GM12864 (cell line): ENCODE data around the gene CELF2.

Experiments used
- DNase-seq: peaks from one replicate; pipeline ENCODE4 v3.0.0-alpha.2; 2011; ENCODE audit warnings: low read depth
- H3K4me3 ChIP-seq: 2 replicates; pipeline ENCODE4 v1.5.1; 2011; ENCODE audit warnings: mild to moderate bottlenecking, low read depth, low read length, control low read depth
- TF ChIP-seq, protein P1 (sequence below): IDR thresholded peaks from 2 replicates; pipeline ENCODE4 v1.5.1; 2011; ENCODE audit warnings: low read depth, mild to moderate bottlenecking, moderate library complexity, low read length, control low read depth, inconsistent platforms; ENCODE audit errors: missing control alignments

Gene CELF2

DNA sequence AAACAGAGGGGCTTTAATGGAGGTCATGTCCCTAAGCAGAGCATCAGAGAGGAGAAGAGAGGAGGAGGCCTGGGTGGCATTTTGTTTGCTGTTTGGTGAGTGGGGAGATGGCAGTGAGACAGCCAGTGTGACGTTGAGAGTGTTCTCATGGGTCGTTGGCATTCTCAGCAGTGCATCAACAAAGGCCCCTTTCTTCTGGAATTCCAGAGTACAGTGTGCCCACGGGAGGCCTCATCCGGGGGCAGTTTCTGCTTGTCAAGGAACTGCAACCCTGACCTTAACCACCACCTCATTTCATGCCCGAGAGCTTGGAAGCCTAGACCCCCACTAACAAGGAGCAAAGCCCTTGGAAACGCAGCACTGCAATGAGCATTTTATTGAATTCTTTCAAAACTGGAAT is 92.9 kb downstream of the CELF2 start:
- TF ChIP-seq, protein P1, sequence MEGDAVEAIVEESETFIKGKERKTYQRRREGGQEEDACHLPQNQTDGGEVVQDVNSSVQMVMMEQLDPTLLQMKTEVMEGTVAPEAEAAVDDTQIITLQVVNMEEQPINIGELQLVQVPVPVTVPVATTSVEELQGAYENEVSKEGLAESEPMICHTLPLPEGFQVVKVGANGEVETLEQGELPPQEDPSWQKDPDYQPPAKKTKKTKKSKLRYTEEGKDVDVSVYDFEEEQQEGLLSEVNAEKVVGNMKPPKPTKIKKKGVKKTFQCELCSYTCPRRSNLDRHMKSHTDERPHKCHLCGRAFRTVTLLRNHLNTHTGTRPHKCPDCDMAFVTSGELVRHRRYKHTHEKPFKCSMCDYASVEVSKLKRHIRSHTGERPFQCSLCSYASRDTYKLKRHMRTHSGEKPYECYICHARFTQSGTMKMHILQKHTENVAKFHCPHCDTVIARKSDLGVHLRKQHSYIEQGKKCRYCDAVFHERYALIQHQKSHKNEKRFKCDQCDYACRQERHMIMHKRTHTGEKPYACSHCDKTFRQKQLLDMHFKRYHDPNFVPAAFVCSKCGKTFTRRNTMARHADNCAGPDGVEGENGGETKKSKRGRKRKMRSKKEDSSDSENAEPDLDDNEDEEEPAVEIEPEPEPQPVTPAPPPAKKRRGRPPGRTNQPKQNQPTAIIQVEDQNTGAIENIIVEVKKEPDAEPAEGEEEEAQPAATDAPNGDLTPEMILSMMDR, result no peak
- no peak for DNase-seq
- no peak overlapping the region for H3K4me3 ChIP-seq

DNA sequence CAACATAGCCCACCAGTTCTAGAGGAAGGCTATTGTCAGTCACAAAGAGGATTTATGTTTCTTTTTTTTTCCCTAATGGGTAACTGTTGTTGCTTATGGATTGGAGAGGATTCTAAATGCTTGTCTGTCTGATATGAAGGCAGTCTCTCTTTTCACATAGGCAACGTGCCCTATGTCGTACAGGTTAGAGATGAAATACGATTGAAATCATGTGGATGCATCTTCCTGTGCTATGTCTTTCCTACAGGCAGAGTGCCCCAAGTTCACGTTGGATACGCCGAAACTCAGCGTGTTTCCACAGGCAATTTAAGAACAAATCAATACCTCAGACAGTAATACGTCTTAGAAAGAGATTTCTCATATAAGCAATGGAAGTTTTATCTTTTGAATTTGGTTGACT is 93.8 kb downstream of the CELF2 start:
- H3K4me3 ChIP-seq, result no peak overlapping the region
- DNase-seq, result no peak
- TF ChIP-seq, protein P1, result no peak

DNA sequence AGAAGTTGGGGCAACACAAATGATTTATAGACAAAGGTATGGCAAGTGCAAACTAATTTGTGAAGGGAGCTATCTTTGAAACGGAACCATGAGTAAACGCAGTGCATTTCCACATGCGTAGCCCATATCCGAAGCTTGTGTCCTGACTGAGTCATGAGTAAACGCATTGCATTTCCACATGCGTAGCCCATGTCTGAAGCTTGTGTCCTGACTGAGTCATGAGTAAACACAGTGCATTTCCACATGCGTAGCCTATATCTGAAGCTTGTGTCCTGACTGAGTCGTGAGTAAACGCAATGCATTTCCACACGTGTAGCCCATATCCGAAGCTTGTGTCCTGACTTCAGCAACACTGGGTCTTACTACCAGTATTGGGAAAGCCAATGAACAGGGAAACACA is 95.0 kb downstream of the CELF2 start:
- TF ChIP-seq, protein P1, result no peak
- H3K4me3 ChIP-seq, result no peak overlapping the region
- no peak for DNase-seq

DNA sequence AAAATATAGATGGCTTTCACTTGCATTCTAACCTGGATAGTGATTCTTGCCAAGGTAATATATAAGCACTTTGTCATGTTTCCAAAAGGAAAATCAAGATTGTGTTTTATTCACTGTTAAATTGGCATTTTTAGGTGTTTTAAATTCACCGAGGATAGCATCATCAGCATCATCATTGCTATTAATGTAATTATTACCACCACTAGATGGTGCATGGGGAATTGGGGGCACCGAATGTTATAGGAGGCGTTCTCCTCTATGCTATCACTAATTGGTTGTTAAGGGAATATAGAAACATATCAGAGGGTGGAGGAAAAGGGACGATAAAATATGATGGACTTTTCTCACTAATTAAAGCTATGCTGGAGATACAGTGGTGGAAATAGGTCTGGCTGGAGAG is 95.5 kb downstream of the CELF2 start:
- TF ChIP-seq, protein P1, result peak; percentile 41
- DNase-seq, result no peak
- H3K4me3 ChIP-seq, result no peak overlapping the region

DNA sequence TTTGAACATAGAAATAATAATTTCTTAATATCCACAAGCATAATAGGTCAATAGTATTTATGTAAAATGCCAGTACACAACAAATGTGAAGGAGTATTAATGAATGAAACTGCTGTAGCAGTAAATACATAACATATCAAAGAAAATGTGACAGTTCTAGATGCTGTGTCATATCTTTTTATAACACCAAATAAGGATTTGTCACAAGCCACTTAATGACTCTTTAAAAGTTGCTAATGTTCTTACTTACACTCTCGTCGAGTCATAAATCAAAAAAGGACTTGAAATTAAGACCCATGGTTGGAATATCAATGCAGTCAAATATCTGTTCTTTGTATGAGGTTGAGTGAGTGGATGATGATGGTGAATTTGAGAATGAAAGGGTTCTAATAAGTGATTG is 96.6 kb downstream of the CELF2 start:
- H3K4me3 ChIP-seq, result no peak overlapping the region
- TF ChIP-seq, protein P1, result no peak
- DNase-seq, result no peak

DNA sequence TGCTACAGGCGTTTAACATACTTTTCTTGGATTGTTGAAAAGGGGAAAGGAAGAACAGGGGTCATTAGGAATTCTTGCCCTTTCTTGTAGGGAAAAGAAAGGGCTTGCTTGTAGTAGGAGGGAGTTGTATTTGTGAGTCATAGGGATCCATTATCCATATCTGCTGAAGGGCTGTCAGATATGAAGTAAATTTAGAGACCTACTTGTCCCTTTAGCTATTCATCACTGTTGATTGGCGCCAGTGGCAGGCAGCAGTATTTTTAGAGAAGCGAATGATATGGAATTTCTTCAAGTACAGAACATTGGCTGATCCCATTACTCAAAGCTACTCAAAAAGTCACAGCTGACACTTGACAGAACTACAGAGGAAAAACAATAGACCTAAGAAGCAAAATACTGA is 97.7 kb downstream of the CELF2 start:
- TF ChIP-seq, protein P1, result no peak
- H3K4me3 ChIP-seq, result no peak overlapping the region
- DNase-seq, result no peak

DNA sequence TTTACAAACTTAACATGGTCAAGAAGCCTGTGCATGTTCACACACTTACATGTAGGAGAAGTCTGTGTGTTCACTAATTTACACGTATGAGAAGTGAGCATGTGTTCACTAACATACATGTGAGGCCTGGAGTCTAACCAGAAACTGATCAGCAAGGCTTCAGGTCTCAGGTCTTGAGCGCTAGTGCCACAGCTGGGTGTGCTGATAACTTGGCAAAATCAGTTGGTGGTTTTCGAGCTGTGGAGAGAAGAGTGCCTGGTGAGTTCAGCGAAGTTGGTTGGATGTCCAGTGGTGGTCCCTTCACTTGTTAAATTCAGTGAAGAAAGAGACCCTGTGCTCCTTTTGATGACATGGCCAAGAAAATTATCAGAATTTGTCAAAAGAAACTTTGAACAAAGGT is 98.7 kb downstream of the CELF2 start:
- DNase-seq, result no peak
- no peak overlapping the region for H3K4me3 ChIP-seq
- TF ChIP-seq, protein P1, result no peak
